HepG2 (cell line): ENCODE data around the gene SEC14L2. TPM values are rescaled to one million over a fixed set of nuclear protein-coding genes. Genes with fewer than 3 reads are reported as not detected.
A peak's percentile ranks its signal among the peaks of the same experiment; 100 is the strongest.

ENCODE experiments used
- ATAD3A ChIP-seq: sonication (generic); formaldehyde crosslinking; IDR thresholded peaks from 2 replicates; pipeline ENCODE4 v1.4.0; 2020; ENCODE audit warnings: missing genetic modification reagents
- PRPF4 ChIP-seq: fragments of 200-400 bp; formaldehyde crosslinking; IDR thresholded peaks from 2 replicates; pipeline ENCODE4 v1.6.1; 2016; ENCODE audit warnings: low read length, low read depth; ENCODE audit not compliant: poor library complexity, severe bottlenecking
- ZHX2 ChIP-seq, 2 experiments: sonication (generic) in 1 of 2; formaldehyde crosslinking in 1 of 2; IDR thresholded peaks; 2 replicates each; pipeline versions ENCODE4 v1.6.1 to v1.9.0; 2014 to 2022; ENCODE audit warnings: antibody characterized with exemption in 1 of 2, borderline replicate concordance in 1 of 2, inconsistent platforms in 1 of 2, low read depth in 1 of 2, missing genetic modification reagents in 1 of 2
- ZNF143 ChIP-seq: sonication (generic); formaldehyde crosslinking; IDR thresholded peaks from 2 replicates; pipeline ENCODE4 v1.4.0; 2020; ENCODE audit warnings: missing genetic modification reagents
- ZNF740 ChIP-seq: sonication (generic); formaldehyde crosslinking; IDR thresholded peaks from 2 replicates; pipeline ENCODE4 v1.4.0; 2020; ENCODE audit warnings: missing genetic modification reagents
- ZNF761 ChIP-seq: sonication (generic); formaldehyde crosslinking; conservative IDR thresholded peaks from 2 replicates; pipeline ENCODE4 v1.4.0; 2020; ENCODE audit warnings: mild to moderate bottlenecking, missing genetic modification reagents
- polyA plus RNA-seq, 8 experiments: library from polyadenylated mRNA; depleted of rRNA in 3 of 8; stranded (reverse) in 7 of 8; unstranded in 1 of 8; fragments of >200 nt; fragmentation: Illumina TruSeq in 4 of 8; extraction: Trizol in 4 of 8; gene quantifications; 2 replicates each; pipeline versions ENCODE4 v1.2.1 to v1.2.3, GENCODE V29; 2011 to 2016; ENCODE audit warnings: low read depth in 4 of 8, missing spikeins in 1 of 8, mixed read lengths in 1 of 8; ENCODE audit not compliant: insufficient read depth in 1 of 8
- total RNA-seq, 5 experiments: library from RNA; depleted of rRNA; stranded (reverse); fragments of >200 nt; fragmentation: Illumina TruSeq; extraction: Trizol; gene quantifications; 2 replicates each; pipeline ENCODE4 v1.2.3, GENCODE V29; 2016; ENCODE audit warnings: low read depth in 1 of 5

Gene SEC14L2
- total and polyA plus RNA-seq, 2 of the 13 experiments (the other 11 are each of a cell fraction or from before 2014, with no cell fraction given), result 4.1 to 5.1 TPM

DNA sequence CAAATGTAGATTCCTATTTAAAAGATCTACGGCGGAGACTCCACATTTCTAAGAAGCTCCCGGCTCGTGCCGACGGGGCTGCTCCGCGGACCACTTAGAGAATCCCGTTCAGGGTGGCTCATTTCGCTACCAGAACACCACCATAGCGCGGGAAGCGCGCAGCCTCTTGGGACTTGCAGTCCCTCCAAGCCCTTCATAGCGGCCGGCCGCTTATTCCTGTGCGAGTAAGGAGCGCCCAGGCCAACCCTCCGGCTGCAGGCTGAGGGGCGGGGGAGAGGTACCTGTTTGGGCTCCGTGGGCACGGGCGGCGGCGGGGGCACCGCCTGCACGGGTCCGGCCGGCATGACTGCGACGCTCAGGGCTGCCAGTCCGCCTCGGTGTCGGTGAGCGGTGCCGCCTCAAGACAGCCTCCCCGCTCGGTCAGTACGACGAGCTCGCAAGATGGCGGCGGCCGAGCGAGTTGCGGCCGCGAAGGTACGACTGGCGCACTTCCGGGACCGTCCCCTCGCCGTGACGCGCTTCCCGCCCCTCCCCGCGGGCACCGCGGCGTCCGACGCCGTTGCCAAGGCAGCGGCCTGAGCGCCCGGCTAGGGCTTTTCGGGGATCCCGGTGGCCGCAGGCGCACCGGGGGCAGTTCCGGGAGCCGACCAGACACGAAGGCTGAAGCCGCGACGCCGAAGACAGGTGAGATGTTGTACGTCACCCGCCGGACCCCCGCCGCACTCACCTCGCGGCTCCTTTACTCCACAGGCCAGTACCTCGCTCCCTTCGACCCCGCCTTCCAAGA is 40.2 kb upstream of the SEC14L2 start, which contains the start of the genes CCDC157 and SF3A1 (continued):
- 0 out of 2 replicates have a peak, but pooled peaks have one; percentile 27 for TF ChIP-seq ZNF761 (CRISPR knock-in tag)
- no peak for TF ChIP-seq PRPF4
- no peak for TF ChIP-seq ATAD3A (CRISPR knock-in tag)
- TF ChIP-seq ZHX2 (IDR thresholded peaks at IDR 0.05; ENCODE audit: low read depth), result peak; percentile 98
- TF ChIP-seq ZHX2 (CRISPR knock-in tag; IDR thresholded peaks at IDR 0.05; ENCODE audit: borderline replicate concordance), result peak; percentile 64; the same call in 1 of the 2 replicates
- no peak for TF ChIP-seq ZNF740 (CRISPR knock-in tag)
- peak; percentile 89 for TF ChIP-seq ZNF143 (CRISPR knock-in tag)
